HAP-1 (cell line): Measurements from ENCODE around the gene RHOBTB1.
A peak's percentile ranks its signal among the peaks of the same experiment; 100 is the strongest.

Source experiments
- DNase-seq, 2 experiments: peaks; one replicate each; pipeline ENCODE4 v3.0.0-alpha.2; 2016 to 2020; ENCODE audit warnings: low spot score in 2 of 2
- H3K27me3 ChIP-seq: fragments of 250-450 bp; sonication (Bioruptor Pico); 2 replicates; pipeline ENCODE4 v1.5.1; 2020; ENCODE audit warnings: low read depth, mild to moderate bottlenecking, moderate library complexity
- H3K36me3 ChIP-seq: fragments of 250-450 bp; sonication (Bioruptor Pico); replicated peaks from 2 replicates; pipeline ENCODE4 v1.5.1; 2020; ENCODE audit warnings: mild to moderate bottlenecking
- H3K4me1 ChIP-seq: fragments of 250-450 bp; sonication (Bioruptor Pico); 2 replicates; pipeline ENCODE4 v1.5.1; 2020; ENCODE audit warnings: mild to moderate bottlenecking
- H3K4me3 ChIP-seq: fragments of 250-450 bp; sonication (Bioruptor Pico); 2 replicates; pipeline ENCODE4 v1.5.1; 2020; ENCODE audit warnings: mild to moderate bottlenecking, moderate library complexity
- H3K9me3 ChIP-seq: fragments of 250-450 bp; sonication (Bioruptor Pico); 2 replicates; pipeline ENCODE4 v1.5.1; 2020; ENCODE audit warnings: mild to moderate bottlenecking, moderate library complexity
- in situ Hi-C: fragments of 300-500 bp; cut with MboI; formaldehyde crosslinking; loops from 3 replicates; pipeline ENCODE4 v1.14.3; 2020; ENCODE audit warnings: low sequenced_read_pairs, inconsistent platforms, mixed read lengths

Gene RHOBTB1

GRCh38 chr10:60958892-60959601, 15.1 kb upstream of the RHOBTB1 start:
- peaks cover 10% of the 10 kb centered on the region for H3K4me1 ChIP-seq
- no peaks in the 10 kb centered on the region for H3K27me3 ChIP-seq
- in situ Hi-C loops = no loop called here
- no peak for DNase-seq
- no peak overlapping the region for H3K4me3 ChIP-seq
- no peaks in the 10 kb centered on the region for H3K9me3 ChIP-seq
- no peaks in the 10 kb centered on the region for H3K36me3 ChIP-seq

GRCh38 chr10:60957667-60958221, 13.8 kb upstream of the RHOBTB1 start:
- no peaks in the 10 kb centered on the region; the same call in 1 of the 2 replicates for H3K4me1 ChIP-seq
- no peak for DNase-seq
- H3K36me3 ChIP-seq = no peaks in the 10 kb centered on the region
- H3K9me3 ChIP-seq = no peaks in the 10 kb centered on the region
- no peaks in the 10 kb centered on the region for H3K27me3 ChIP-seq
- H3K4me3 ChIP-seq = no peak overlapping the region
- in situ Hi-C loops = no loop called here

- Histone ChIP-seq H3K27me3 (no peaks in the 10 kb centered on the region), H3K9me3 (no peaks in the 10 kb centered on the region), H3K4me1 (no peaks in the 10 kb centered on the region), H3K36me3 (no peaks in the 10 kb centered on the region), H3K4me3 (no peak overlapping the region)
- no peak for DNase-seq
- in situ Hi-C loops = no loop called here
These were observed 12.0 kb upstream of the RHOBTB1 start for GRCh38 chr10:60955957-60956425.

- H3K27me3 ChIP-seq = no peaks in the 10 kb centered on the region
- no peaks in the 10 kb centered on the region for H3K4me1 ChIP-seq
- no peaks in the 10 kb centered on the region for H3K36me3 ChIP-seq
- H3K4me3 ChIP-seq = no peak overlapping the region
- in situ Hi-C loops = no loop called here
- DNase-seq = peak in 1 of 2 experiments; percentile 13
- H3K9me3 ChIP-seq = no peaks in the 10 kb centered on the region
These were observed 11.3 kb upstream of the RHOBTB1 start for GRCh38 chr10:60955316-60955715.

- H3K9me3 ChIP-seq = no peaks in the 10 kb centered on the region
- H3K4me1 ChIP-seq = no peaks in the 10 kb centered on the region
- DNase-seq = no peak
- in situ Hi-C loops = no loop called here
- H3K36me3 ChIP-seq = no peaks in the 10 kb centered on the region
- no peaks in the 10 kb centered on the region for H3K27me3 ChIP-seq
- H3K4me3 ChIP-seq = no peak overlapping the region
These were observed 10.1 kb upstream of the RHOBTB1 start for GRCh38 chr10:60954035-60954434.

- Histone ChIP-seq H3K4me1 (no peaks in the 10 kb centered on the region), H3K27me3 (no peaks in the 10 kb centered on the region), H3K4me3 (no peak overlapping the region), H3K36me3 (no peaks in the 10 kb centered on the region), H3K9me3 (no peaks in the 10 kb centered on the region)
- in situ Hi-C loops = no loop called here
- no peak for DNase-seq
These were observed 9.4 kb upstream of the RHOBTB1 start for GRCh38 chr10:60953420-60953819.

- DNase-seq = no peak
- H3K9me3 ChIP-seq = no peaks in the 10 kb centered on the region
- H3K4me3 ChIP-seq = no peak overlapping the region
- H3K27me3 ChIP-seq = no peaks in the 10 kb centered on the region
- H3K4me1 ChIP-seq = no peaks in the 10 kb centered on the region
- no peaks in the 10 kb centered on the region for H3K36me3 ChIP-seq
- in situ Hi-C loops = no loop called here
These were observed 8.8 kb upstream of the RHOBTB1 start for GRCh38 chr10:60952846-60953220.

DNA sequence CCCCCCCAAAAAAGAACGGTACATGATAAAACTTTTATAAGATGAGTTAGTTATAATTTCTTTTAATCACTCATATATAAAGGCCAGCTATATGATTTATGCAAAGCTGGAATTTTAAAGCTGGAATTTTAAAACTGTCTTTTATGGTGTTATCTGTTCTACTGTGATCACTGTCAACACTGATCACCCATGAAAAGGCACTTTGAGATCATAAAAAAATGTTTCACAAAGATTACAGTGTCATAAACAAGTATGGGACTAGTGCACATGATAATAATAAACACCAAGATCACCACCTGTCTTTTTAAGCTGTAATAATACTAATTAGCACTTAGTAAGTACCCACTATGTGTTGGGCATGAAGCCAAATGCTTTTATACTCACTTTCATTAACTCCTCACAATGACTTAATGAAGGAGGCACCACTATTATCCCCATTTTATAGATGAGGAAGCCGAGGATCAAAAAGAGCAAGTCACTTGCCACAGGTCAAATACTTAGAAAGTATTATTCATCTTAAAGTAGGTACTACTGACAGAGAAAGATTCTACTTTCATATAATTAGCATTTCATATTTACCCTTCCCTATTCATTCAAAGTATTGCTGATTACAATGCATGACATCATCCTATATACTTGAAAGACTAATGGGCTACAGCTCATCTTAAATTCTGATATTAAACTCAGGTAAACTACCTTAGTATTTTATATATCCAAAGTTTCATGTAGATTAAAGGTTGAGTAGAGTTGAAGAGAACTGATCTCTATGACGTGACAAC, 8.3 kb upstream of the RHOBTB1 start:
- H3K4me3 ChIP-seq = no peak overlapping the region
- no peaks in the 10 kb centered on the region for H3K27me3 ChIP-seq
- DNase-seq = no peak
- H3K4me1 ChIP-seq = no peaks in the 10 kb centered on the region
- H3K36me3 ChIP-seq = no peaks in the 10 kb centered on the region
- in situ Hi-C loops = no loop called here
- no peaks in the 10 kb centered on the region for H3K9me3 ChIP-seq

GRCh38 chr10:60951272-60951724, 7.3 kb upstream of the RHOBTB1 start:
- no peak for DNase-seq
- Histone ChIP-seq H3K4me1 (no peaks in the 10 kb centered on the region), H3K27me3 (no peaks in the 10 kb centered on the region), H3K4me3 (no peak overlapping the region), H3K36me3 (no peaks in the 10 kb centered on the region), H3K9me3 (no peaks in the 10 kb centered on the region)
- in situ Hi-C loops = no loop called here

DNA sequence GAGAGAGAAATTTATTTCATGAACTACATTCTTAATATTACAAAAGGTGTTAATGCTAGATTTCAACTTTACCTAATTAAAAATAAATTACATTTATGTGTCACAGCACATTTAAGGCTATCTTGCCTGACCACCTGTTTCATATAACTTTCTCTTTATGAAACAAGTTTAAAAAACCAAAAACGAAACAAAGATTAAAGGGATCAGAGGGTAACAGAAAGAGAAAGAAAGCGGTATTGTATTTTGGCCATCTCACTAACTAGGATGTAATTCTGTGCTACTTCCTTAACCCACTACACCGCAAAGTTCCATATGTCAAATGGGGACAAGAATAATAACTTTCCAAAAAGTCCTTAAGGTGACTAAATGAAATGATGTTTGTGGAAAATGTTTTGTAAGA, 6.3 kb upstream of the RHOBTB1 start:
- DNase-seq = no peak
- Histone ChIP-seq H3K4me1 (no peaks in the 10 kb centered on the region), H3K36me3 (no peaks in the 10 kb centered on the region), H3K9me3 (no peaks in the 10 kb centered on the region), H3K4me3 (no peak overlapping the region), H3K27me3 (no peaks in the 10 kb centered on the region)
- in situ Hi-C loops = no loop called here

GRCh38 chr10:60948851-60949250, 4.9 kb upstream of the RHOBTB1 start:
- peaks cover 6% of the 10 kb centered on the region; the same call in 1 of the 2 replicates for H3K4me1 ChIP-seq
- no peak overlapping the region for H3K4me3 ChIP-seq
- H3K9me3 ChIP-seq = no peaks in the 10 kb centered on the region
- H3K27me3 ChIP-seq = no peaks in the 10 kb centered on the region
- in situ Hi-C loops = no loop called here
- no peaks in the 10 kb centered on the region for H3K36me3 ChIP-seq
- no peak for DNase-seq

DNA sequence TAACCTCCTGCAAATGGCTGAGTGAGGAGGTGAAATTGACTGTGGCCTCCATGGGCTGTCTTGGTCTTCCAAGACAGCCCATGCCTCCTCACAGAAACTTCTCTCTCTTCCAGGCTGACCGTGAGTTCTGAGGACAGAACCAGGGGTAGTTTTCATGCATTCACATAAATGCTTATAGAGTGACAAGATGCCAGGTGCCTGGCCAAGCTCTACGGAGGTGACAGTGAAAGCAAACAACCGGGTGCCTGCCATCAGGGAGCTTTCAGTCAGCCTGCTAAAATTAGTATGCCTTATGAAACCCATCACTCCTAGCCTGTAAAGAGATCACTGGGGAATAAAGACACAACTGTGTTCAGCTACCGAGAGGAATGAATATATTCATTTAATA, 919 bp upstream of the RHOBTB1 start:
- in situ Hi-C loops = no loop called here
- DNase-seq = no peak
- no peaks in the 10 kb centered on the region for H3K9me3 ChIP-seq
- no peaks in the 10 kb centered on the region for H3K36me3 ChIP-seq
- no peaks in the 10 kb centered on the region for H3K27me3 ChIP-seq
- peaks cover 6% of the 10 kb centered on the region for H3K4me1 ChIP-seq
- peak overlapping the region; percentile 51 for H3K4me3 ChIP-seq

DNA sequence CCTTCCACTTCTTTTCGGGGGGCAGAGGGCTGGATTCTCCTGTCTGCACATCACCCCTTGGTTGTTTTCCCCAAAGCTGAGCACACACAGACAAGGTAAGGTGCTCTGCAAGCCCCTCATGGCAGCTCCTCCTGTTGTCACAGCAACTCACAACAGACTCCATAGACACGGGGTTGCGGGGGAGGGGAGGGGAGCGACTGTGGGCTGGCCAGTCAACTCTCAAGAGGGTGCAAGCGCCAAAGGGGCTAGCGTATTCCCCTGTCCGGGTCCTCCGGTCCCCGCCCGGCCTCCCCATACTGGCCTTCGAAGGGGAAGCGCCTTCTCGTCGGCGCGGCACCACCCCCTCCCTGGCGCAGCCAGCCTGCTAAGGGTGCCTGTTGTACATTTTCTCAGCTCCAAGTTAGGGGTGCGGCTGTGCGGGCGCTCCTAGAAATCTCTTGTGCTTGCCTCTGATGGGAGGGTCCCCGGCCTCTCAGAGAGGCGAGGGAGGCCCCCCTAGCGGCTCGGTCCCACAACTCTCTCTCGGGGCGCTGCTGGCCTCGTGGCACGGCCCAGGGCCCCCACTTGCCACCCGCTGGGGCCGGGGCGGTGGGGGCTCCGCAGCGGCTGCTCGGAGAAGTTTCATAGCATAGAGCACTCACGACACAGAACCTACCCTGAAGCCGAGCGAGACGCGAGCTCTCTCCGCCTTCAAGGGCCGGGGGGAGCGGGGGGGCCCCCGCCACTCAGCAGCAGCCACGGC, 498 bp downstream of the RHOBTB1 start:
- peak; percentile 48 to 88 for DNase-seq
- peak overlapping the region; percentile 51 for H3K4me3 ChIP-seq
- no peaks in the 10 kb centered on the region for H3K36me3 ChIP-seq
- in situ Hi-C loops = no loop called here
- no peaks in the 10 kb centered on the region for H3K27me3 ChIP-seq
- H3K9me3 ChIP-seq = no peaks in the 10 kb centered on the region
- H3K4me1 ChIP-seq = peaks cover 6% of the 10 kb centered on the region
